HG03039 (cell line): ENCODE results near the gene LRRC51.
"Not testable (repeated sequence)": the region's sequence is repeated elsewhere in the genome, so short reads cannot be mapped to it uniquely, and the experiment has no call there.

ENCODE experiments used
- ATAC-seq: cut with Tn5 transposase; IDR thresholded peaks from one replicate; pipeline ENCODE4 v1.9.1; 2021; ENCODE audit warnings: mild to moderate bottlenecking, moderate library complexity; ENCODE audit not compliant: unreplicated experiment

The LRRC51 gene

GRCh38 chr11:72103754-72104167 is 23.1 kb downstream of the LRRC51 start:
- no peak for ATAC-seq

GRCh38 chr11:72105888-72106287 is 25.2 kb downstream of the LRRC51 start, which contains the start of gene TOMT:
Gene TOMT, plus strand, starts transcription at chr11:72105924. Its CDS starts 28 bp downstream, at chr11:72105952.
- ATAC-seq, result no peak

DNA sequence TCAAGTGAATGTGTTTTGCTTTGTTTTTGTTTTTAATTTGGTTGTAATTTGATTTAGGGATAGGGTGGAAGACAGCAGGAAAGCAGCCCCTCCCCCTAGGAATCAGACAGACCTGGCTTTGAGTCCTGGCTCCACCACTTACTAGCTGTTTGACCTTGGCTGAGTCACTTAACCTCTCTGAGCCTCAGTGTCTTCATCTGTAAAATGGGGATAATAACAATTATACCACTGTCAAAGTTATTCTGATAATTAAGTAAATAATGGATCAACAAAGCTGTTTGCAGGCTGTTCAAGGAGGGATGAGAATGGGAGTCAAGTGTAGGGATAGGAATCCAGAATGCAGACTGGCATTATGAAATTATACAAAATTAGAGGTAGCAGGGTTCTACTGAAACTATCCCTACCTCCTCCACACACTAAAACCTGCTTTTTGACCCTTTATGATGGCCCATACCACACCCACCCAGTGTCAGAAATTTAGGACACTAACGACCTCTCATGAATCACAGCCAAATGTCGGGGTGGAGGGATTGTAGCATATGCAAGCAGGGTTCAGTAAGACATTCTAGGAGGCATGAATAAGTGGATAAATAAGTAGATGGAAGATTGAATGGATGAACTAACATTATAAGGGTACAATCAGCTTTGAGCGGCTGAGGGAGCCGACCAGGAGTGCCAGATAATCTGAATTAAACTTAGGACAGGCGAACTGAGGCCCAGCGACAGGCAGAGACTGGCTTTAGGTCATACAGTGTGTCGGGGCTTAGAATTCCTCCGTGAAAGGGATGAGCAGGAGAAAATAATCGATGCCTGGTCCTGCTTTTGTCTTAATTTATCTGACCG is 30.9 kb downstream of the LRRC51 start:
- no peak for ATAC-seq

DNA sequence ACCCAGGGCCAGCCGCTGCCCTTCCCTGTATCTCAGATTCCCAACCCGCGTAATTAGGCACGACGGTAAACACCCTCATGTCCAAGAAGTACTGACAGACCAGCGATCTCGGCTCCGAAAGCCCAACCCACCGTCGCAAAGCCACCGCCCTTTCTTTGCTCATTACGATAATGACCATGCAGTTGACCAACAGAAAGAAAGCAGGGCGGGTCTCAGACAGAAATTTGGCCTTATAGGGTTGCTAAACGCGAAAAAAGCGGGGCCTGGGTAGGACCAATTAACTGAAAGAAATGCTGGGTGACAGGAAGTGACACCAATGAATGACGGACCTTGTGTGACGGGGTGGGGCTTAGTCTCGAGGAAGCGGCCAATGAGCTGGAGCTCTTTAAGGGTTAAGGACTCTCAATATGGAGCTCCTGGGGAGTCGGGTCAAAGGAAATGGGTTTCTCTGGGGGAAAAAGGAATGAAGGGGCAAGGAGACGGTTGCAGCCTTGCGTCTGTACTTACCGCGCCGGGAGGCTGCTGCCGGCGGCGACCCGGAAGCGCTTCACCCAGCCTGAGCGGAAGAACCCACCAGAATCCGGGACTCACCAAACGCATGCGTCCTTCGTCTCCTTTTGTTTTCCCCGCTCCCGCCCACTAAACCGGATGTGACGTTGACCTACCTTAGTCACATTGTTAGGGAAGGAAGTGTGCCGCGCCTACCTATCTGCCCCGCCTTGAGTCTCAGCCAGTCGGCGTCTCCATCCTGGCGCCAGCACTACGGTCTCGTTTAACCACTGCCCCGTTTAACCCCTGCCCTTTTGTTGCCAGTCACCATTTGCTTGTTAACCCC is 31.7 kb downstream of the LRRC51 start, which contains the start of gene ANAPC15:
TSS of gene ANAPC15 (minus strand) at position 553 of the 835 bp plus-strand sequence. CDS start 1,419 bp downstream, outside the sequence.
- peak; percentile 81 for ATAC-seq

- ATAC-seq, result no peak
Measured at GRCh38 chr11:72112978-72113808, 32.5 kb downstream of the LRRC51 start.

- no peak for ATAC-seq
Measured at GRCh38 chr11:72114570-72114969, 33.9 kb downstream of the LRRC51 start.

- ATAC-seq, result no peak
Measured at GRCh38 chr11:72116019-72116755, 35.5 kb downstream of the LRRC51 start.

GRCh38 chr11:72119198-72119597 is 38.5 kb downstream of the LRRC51 start:
- no peak for ATAC-seq

DNA sequence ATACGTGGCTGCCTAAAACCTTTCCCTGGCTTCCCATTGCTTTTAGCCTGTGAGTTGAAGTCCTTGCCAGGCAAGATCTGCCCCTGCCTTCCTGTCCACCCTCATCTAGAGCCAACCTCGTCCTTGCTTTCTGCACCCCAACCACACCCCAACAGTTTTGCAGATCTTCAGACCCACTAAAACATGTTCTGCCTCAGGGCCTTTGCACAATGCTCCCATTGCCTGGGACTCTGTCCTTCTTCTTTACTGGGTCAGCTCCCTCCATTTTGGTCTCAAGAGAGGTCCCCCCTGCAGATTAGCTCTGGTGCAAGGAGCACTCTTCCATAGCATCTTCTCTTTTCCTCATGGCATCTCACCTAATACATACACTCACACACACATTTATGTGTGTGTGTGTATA is 40.3 kb downstream of the LRRC51 start:
- no peak for ATAC-seq

GRCh38 chr11:72122607-72123006 is 42.0 kb downstream of the LRRC51 start:
- no peak for ATAC-seq

- ATAC-seq, result no peak
Measured at GRCh38 chr11:72123117-72123653, 42.5 kb downstream of the LRRC51 start.

DNA sequence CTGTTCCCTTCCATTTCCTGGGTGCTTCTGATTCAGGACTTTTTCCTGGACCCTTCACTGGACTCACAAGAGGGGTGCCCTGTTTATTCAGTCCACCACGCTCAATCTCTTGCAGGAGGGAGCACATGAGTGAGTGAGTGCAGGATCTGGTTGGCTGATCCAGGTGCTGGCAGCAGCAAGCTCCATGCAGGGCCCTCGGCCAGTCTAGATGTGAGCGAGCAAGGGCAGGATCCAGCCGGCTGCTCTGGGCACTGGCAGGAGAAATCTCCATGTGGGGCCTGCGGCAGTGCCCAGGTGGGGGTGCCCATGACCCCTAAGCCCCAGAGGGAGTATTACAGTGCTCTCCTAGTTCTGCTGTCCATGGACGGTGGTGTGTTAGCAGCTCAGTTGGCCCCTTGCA is 43.4 kb downstream of the LRRC51 start:
- ATAC-seq, result no peak

- ATAC-seq, result no peak
Measured at GRCh38 chr11:72125956-72126355, 45.3 kb downstream of the LRRC51 start.

GRCh38 chr11:72127923-72128322 is 47.3 kb downstream of the LRRC51 start:
- no peak for ATAC-seq

DNA sequence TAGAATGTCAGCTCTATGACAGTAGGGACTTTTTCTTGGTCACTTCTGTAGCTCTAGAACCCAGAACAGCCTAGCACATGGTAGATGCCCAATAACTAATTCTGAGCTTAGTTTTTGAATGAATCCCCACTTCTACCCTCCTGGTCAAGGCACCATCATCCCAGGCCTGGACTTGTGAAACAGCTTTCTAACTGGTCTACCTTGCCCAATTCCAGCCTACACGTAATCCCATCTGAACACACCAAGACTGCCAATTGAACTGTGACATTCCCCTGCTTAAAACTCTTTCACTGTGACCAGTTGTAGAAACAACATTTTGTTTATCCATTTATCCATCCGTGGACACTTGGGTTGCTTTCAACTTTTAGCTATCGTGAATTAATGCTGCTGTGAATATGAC is 48.7 kb downstream of the LRRC51 start:
- ATAC-seq, result no peak

DNA sequence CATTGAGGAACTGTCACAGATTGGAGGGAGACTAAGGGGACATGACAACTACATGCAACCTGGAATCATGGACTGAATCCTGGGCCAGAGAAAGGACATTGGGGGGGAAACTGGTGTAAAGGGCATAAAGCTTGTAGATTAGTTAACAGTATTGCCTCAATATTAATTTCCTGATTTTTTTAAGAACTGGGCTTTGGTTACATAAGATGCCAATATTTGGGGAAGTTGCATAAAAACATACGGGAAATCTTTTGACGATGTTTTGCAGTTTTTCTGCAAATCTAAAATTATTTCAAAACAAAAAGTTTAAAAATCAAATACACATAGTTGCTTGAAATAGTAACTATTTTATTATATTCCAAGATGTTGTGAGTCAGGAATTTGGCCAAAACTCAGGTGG is 52.0 kb downstream of the LRRC51 start:
- no peak for ATAC-seq

GRCh38 chr11:72135473-72135872 is 54.8 kb downstream of the LRRC51 start, which contains the start of gene FOLR3:
Gene FOLR3, plus strand, starts transcription at chr11:72135725. Its CDS starts 228 bp downstream, at chr11:72135953.
- not testable (repeated sequence) for ATAC-seq

DNA sequence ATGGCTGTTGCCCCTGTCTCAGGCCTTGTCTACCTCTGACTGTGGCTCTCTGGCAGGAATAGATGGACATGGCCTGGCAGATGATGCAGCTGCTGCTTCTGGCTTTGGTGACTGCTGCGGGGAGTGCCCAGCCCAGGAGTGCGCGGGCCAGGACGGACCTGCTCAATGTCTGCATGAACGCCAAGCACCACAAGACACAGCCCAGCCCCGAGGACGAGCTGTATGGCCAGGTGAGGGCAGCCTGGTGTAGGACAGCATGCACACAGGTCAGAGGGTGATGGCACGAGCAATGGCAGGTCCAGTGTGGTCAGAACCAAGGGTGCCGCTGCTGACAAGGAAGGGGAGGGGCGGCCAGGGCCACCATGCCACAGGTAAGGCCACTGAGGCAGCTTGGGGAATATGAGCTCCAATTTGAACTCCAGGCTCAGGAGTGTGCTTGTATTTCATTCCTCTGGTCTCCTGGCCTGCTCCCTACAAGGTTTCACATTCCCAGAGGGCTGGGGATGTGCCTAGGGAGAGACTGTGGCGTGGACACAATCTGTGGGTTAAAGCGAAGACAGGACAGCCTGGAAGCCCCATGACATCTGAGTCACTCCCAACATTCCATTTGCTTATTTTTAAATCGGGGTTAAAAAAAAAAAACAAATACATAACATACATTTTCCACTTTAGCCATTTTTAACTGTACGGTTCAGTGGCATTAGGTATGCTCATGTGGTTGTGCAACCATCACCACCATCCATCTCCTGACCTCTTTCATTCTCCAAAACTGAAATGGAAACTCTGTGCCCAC is 55.4 kb downstream of the LRRC51 start:
- ATAC-seq, result no peak

DNA sequence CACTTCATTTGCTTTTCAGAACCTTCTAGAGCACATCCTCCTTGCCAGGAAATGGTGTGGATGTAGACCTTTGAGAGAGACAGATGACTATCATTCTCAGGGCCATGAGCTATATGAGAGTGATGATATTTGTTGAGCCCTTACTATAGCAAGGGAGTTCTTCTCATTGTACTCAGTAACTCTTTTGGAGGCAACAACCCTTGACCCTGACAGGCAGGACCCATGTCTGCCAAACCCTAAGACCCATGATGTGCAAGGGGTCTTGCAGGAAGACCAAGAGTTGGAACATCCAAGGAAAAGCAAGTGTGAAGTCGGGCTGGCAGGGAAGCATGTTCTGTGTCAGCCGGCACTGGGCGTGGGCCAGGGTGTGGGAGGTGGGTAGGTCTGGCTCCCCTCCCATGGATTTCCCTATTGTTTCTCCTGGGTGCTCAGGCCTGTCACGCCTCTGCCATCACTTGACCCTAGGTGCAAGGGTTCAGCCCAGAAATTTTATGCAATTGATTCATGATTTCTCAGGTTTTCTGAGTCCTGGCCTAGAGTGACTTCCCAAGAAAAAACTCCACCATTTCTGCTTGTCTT is 56.1 kb downstream of the LRRC51 start:
- ATAC-seq, result no peak
